Right lobe of liver (tissue), 6 donors: ENCODE data around the gene STAT5B. TPM values are rescaled to one million over a fixed set of nuclear protein-coding genes. Genes with fewer than 3 reads are reported as not detected.

ENCODE experiments used
- ATAC-seq, 4 donors: fragments of 200-7000 bp; cut with Tn5 transposase; one replicate each; pipeline ENCODE4 v1.9.1; 2020; ENCODE audit warnings: mild to moderate bottlenecking in 4 of 4, moderate library complexity in 4 of 4
- DNase-seq, 3 donors: peaks; one replicate each; pipeline ENCODE4 v3.0.0-alpha.2; 2020
- H3K27ac ChIP-seq, 3 donors: fragments of 200-600 bp; one replicate each; pipeline ENCODE4 v1.8.0; 2022
- H3K27me3 ChIP-seq, 2 donors: fragments of 200-600 bp; one replicate each; pipeline ENCODE4 v1.8.0; 2022
- H3K36me3 ChIP-seq, 4 donors: fragments of 200-600 bp; sonication (generic) in 1 of 4; one replicate each; pipeline versions ENCODE4 v1.5.1 to v1.8.0; 2017 to 2022; ENCODE audit warnings: control low read depth in 1 of 4
- H3K4me1 ChIP-seq, 4 donors: fragments of 200-600 bp; sonication (generic) in 1 of 4; one replicate each; pipeline versions ENCODE4 v1.5.1 to v1.8.0; 2017 to 2022; ENCODE audit warnings: control low read depth in 1 of 4
- H3K4me3 ChIP-seq, 3 donors: fragments of 200-600 bp; one replicate each; pipeline ENCODE4 v1.8.0; 2022
- H3K9me3 ChIP-seq, 4 donors: fragments of 200-600 bp; sonication (generic) in 1 of 4; one replicate each; pipeline versions ENCODE4 v1.5.1 to v1.8.0; 2017 to 2022; ENCODE audit warnings: control low read depth in 1 of 4
- POLR2A ChIP-seq: fragments of 450-650 bp; IDR thresholded peaks from one replicate; pipeline ENCODE4 v1.6.1; 2017; ENCODE audit warnings: antibody characterized with exemption, mild to moderate bottlenecking
- WGBS: methylation state at CpG from one replicate; pipeline ENCODE4 v1.1.6; 2018; ENCODE audit warnings: low coverage, low lambda C conversion rate; ENCODE audit not compliant: insufficient coverage; ENCODE audit errors: missing lambda C conversion rate; 5-methylcytosine and 5-hydroxymethylcytosine counted together
- intact Hi-C, 2 donors: fragments of 100-400 bp; cut with DNase I; formaldehyde crosslinking; loops; one replicate each; pipeline versions ENCODE4 v1.11.2 to v1.14.1; 2022
- total RNA-seq, 6 experiments: library from RNA; depleted of rRNA in 2 of 6; stranded (reverse); fragments of >200 nt in 2 of 6; fragmentation: NEBNext Ultra II Directional in 3 of 6; extraction: Animal tissue kit (Norgen Biotek cat#: 25700) in 3 of 6; gene quantifications; one replicate each; pipeline versions ENCODE4 v1.1.0 to v1.2.4, GENCODE V29; 2016 to 2023
- TF ChIP-seq, protein P1 (sequence below), 4 donors: fragments of 200-600 bp in 3 of 4; fragments of 450-650 bp in 1 of 4; IDR thresholded peaks; one replicate each; pipeline versions ENCODE4 v1.5.1 to v1.8.0; 2016 to 2022; ENCODE audit warnings: antibody characterized with exemption in 4 of 4, mild to moderate bottlenecking in 2 of 4
- donor health status: DM: no; HTN: yes; CAD: no.
- donor health status: DM: no; HTN: no; CAD: no.
- donor health status: DM: no; HTN: no; CAD: no.
- donor health status: DM: no; HTN: yes; CAD: no.
- donor health status: DM: no; HTN: yes; CAD: no.

The STAT5B gene
- total RNA-seq, 6 experiments from 2014 or later = 21.2 to 29.0 (median 26.7) TPM

DNA sequence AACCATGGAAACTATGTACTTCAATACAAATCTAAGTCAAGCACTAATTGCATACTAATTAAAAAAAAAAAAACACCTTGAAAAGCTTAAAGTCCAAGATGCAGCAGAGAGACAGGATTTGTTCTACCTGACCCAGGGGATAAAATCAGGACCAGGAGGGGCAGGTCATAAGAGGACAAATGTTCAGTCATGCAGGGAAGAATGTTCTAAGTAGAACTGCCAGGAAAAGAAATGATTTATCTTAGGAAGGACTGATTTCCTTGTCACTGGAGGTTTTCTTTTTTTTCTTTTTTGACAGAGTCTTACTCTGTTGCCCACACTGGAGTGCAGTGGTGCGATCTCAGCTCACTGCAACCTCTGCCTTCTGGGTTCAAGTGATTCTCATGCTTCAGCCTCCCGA is 72.8 kb downstream of the STAT5B start:
- Histone ChIP-seq H3K4me1 (peaks cover 0 to 15% (median 5%) of the 10 kb centered on the region in 4 donors), H3K9me3 (no peaks in the 10 kb centered on the region), H3K4me3 (no peak overlapping the region), H3K27me3 (no peaks in the 10 kb centered on the region), H3K36me3 (peaks cover 0 to 20% (median 7%) of the 10 kb centered on the region in 4 donors), H3K27ac (no peak overlapping the region)
- ATAC-seq (no peak), DNase-seq (no peak)
- intact Hi-C loops = no loop called here
- no peak for TF ChIP-seq POLR2A
- TF ChIP-seq, protein P1, sequence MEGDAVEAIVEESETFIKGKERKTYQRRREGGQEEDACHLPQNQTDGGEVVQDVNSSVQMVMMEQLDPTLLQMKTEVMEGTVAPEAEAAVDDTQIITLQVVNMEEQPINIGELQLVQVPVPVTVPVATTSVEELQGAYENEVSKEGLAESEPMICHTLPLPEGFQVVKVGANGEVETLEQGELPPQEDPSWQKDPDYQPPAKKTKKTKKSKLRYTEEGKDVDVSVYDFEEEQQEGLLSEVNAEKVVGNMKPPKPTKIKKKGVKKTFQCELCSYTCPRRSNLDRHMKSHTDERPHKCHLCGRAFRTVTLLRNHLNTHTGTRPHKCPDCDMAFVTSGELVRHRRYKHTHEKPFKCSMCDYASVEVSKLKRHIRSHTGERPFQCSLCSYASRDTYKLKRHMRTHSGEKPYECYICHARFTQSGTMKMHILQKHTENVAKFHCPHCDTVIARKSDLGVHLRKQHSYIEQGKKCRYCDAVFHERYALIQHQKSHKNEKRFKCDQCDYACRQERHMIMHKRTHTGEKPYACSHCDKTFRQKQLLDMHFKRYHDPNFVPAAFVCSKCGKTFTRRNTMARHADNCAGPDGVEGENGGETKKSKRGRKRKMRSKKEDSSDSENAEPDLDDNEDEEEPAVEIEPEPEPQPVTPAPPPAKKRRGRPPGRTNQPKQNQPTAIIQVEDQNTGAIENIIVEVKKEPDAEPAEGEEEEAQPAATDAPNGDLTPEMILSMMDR (IDR thresholded peaks at IDR 0.05) = no peak
- WGBS = 82% methylated on average over 2 of the region's 2 CpGs

DNA sequence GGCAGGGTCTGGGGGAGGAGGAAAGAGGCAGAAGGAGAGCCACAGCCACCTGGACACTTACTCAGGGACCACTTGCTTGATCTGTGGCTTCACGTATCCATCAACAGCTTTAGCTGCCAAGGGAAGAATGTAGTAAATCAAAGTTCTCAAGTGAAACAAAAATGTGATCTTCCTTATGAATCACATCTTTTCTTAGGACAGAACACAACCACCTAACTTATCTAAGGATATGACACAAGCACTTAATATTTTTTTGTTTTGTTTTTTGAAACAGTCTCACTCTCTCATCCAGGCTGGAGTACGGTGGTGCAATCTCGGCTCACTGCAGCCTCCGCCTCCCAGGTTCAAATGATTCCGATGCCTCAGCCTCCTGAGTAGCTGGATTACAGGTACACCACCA is 73.5 kb downstream of the STAT5B start:
- H3K27me3 ChIP-seq = no peaks in the 10 kb centered on the region
- ATAC-seq (no peak), DNase-seq (no peak)
- no peak overlapping the region for H3K4me3 ChIP-seq
- no peaks in the 10 kb centered on the region for H3K9me3 ChIP-seq
- H3K36me3 ChIP-seq = peaks cover 0 to 19% (median 7%) of the 10 kb centered on the region in 4 donors
- H3K4me1 ChIP-seq = peaks cover 0 to 15% (median 5%) of the 10 kb centered on the region in 4 donors
- H3K27ac ChIP-seq = no peak overlapping the region
- 91% methylated on average over 5 of the region's 5 CpGs for WGBS
- intact Hi-C loops = no loop called here
- TF ChIP-seq, protein P1 (IDR thresholded peaks at IDR 0.05) = no peak
- no peak for TF ChIP-seq POLR2A

DNA sequence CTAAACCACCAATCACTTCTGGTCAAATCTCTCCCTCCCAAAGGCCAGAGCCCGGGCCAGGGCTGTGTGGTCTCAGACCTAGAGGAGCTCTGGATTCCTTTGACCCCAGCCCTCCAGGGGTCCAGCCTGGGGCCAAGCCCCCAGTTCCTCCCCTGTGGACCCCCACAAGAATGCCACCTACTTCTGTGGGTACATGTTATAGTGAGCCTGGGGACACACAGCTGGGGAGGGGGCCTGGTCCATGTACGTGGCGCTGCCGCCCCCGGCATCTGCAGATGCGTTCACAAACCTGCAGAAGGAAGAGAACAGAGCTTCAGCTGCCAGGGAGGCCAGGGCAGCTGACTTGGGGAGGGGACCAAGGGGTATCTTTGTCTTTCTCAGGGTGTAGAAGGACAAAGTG is 74.0 kb downstream of the STAT5B start:
- Histone ChIP-seq H3K9me3 (no peaks in the 10 kb centered on the region), H3K36me3 (peaks cover 0 to 14% (median 6%) of the 10 kb centered on the region in 4 donors), H3K4me1 (peaks cover 0 to 15% (median 5%) of the 10 kb centered on the region in 4 donors), H3K4me3 (no peak overlapping the region), H3K27ac (no peak overlapping the region), H3K27me3 (no peaks in the 10 kb centered on the region)
- intact Hi-C loops = no loop called here
- TF ChIP-seq POLR2A = no peak
- TF ChIP-seq, protein P1 (IDR thresholded peaks at IDR 0.05) = no peak
- DNase-seq = no peak
- ATAC-seq = no peak
- no CpG with 5 or more reads among the region's 6 CpGs for WGBS

DNA sequence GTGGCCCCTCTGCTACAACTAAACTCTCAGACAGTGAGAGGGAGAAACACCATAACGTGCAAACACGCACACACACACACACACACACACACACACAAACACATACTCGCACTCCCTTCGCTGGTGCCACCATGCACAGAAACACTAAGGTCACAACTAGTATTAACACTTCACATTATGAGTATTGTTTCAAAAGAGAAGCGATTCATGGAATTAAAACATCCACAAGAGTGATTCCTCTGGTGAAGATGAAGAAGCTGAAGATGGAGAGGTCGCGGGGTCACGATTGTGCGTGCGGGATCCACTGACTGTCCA is 74.8 kb downstream of the STAT5B start:
- 69% methylated on average over 10 of the region's 10 CpGs for WGBS
- no peaks in the 10 kb centered on the region for H3K9me3 ChIP-seq
- ATAC-seq (no peak), DNase-seq (no peak)
- H3K27me3 ChIP-seq = no peaks in the 10 kb centered on the region
- TF ChIP-seq POLR2A = no peak
- TF ChIP-seq, protein P1 (IDR thresholded peaks at IDR 0.05) = no peak
- H3K36me3 ChIP-seq = peaks cover 0 to 7% (median 2%) of the 10 kb centered on the region in 4 donors
- intact Hi-C loops = no loop called here
- H3K4me3 ChIP-seq = no peak overlapping the region
- peaks cover 0 to 15% (median 5%) of the 10 kb centered on the region in 4 donors for H3K4me1 ChIP-seq
- H3K27ac ChIP-seq = peak overlapping the region in 1 of 3 donors; percentile 49
